B cell (primary cell): Measurements from ENCODE around the gene ITPR3. TPM values are rescaled to one million over a fixed set of nuclear protein-coding genes. Genes with fewer than 3 reads are reported as not detected.

Experiments
- ATAC-seq: fragments of 200-7000 bp; cut with Tn5 transposase; one replicate; pipeline ENCODE4 v1.10.0; 2021; ENCODE audit warnings: low read depth, mild to moderate bottlenecking, moderate number of reproducible peaks, moderate library complexity
- CTCF ChIA-PET: fragments of 350-600 bp; sonication (Branson Sonifier 250); formaldehyde crosslinking; loops from one replicate; lab custom pipeline; 2021; ENCODE audit warnings: antibody characterized with exemption, inconsistent platforms; lab: Charles Lee
- POLR2A ChIA-PET: fragments of 350-600 bp; sonication (Branson Sonifier 250); formaldehyde crosslinking; loops from one replicate; lab custom pipeline; 2021; ENCODE audit warnings: antibody characterized with exemption; lab: Charles Lee
- DNase-seq: peaks from one replicate; pipeline ENCODE4 v3.0.0; 2013
- H2AFZ ChIP-seq: 2 replicates; pipeline ENCODE4 v1.6.1; 2012; ENCODE audit warnings: mild to moderate bottlenecking, low read depth, low read length; ENCODE audit not compliant: insufficient read depth, poor library complexity, severe bottlenecking
- H3K27ac ChIP-seq, 2 donors: 1 replicate in 1 of 2; 2 replicates in 1 of 2; pipeline ENCODE4 v1.5.1; 2012 to 2013; ENCODE audit warnings: low read length in 2 of 2, mild to moderate bottlenecking in 2 of 2, moderate library complexity in 1 of 2
- H3K27me3 ChIP-seq, 4 experiments: fragments of 200-600 bp in 1 of 4; sonication (generic) in 1 of 4; replicated peaks in 1 of 4; 1 replicate in 2 of 4; 2 replicates in 2 of 4; pipeline versions ENCODE4 v1.6.1 to v1.7.0; 2013 to 2016; ENCODE audit warnings: low read length in 3 of 4, mild to moderate bottlenecking in 2 of 4, mixed read lengths in 1 of 4, moderate library complexity in 1 of 4; ENCODE audit not compliant: insufficient read depth in 4 of 4, control insufficient read depth in 3 of 4; ENCODE audit errors: control extremely low read depth in 1 of 4
- H3K36me3 ChIP-seq, 2 experiments: replicated peaks in 1 of 2; 1 replicate in 1 of 2; 2 replicates in 1 of 2; pipeline versions ENCODE4 v1.6.1 to v1.7.1; 2013; ENCODE audit warnings: low read length in 1 of 2; ENCODE audit not compliant: insufficient read depth in 2 of 2, control insufficient read depth in 1 of 2; ENCODE audit errors: control extremely low read depth in 1 of 2, extremely low read depth in 1 of 2
- H3K4me1 ChIP-seq, 2 donors: fragments of 200-600 bp in 1 of 2; sonication (generic) in 1 of 2; 1 replicate in 1 of 2; 2 replicates in 1 of 2; pipeline versions ENCODE4 v1.5.1 to v1.6.1; 2013 to 2017; ENCODE audit warnings: low read length in 2 of 2; ENCODE audit not compliant: control insufficient read depth in 2 of 2, insufficient read depth in 2 of 2
- H3K4me2 ChIP-seq: replicated peaks from 2 replicates; pipeline ENCODE3; 2012; ENCODE audit warnings: mild to moderate bottlenecking, low read depth, low read length; ENCODE audit not compliant: poor library complexity, severe bottlenecking
- H3K4me3 ChIP-seq, 5 experiments: fragments of 200-600 bp in 1 of 5; sonication (generic) in 1 of 5; 1 replicate in 3 of 5; 2 replicates in 2 of 5; pipeline versions ENCODE4 v1.5.1 to v1.7.0; 2011 to 2016; ENCODE audit warnings: low read length in 4 of 5, mild to moderate bottlenecking in 4 of 5, low read depth in 2 of 5, control low read depth in 1 of 5, moderate library complexity in 1 of 5; ENCODE audit not compliant: insufficient read depth in 1 of 5; ENCODE audit errors: control extremely low read depth in 1 of 5, extremely low read depth in 1 of 5
- H3K79me2 ChIP-seq: fragments of 200-600 bp; sonication (generic); one replicate; pipeline ENCODE4 v1.6.0; 2016; ENCODE audit warnings: low read length; ENCODE audit not compliant: control insufficient read depth, insufficient read depth
- H3K9ac ChIP-seq: fragments of 200-600 bp; sonication (generic); 2 replicates; pipeline ENCODE4 v1.6.1; 2017; ENCODE audit warnings: mild to moderate bottlenecking, low read length, moderate library complexity
- H3K9me3 ChIP-seq, 3 donors: one replicate each; pipeline versions ENCODE4 v1.6.1 to v1.7.1; 2013; ENCODE audit warnings: low read length in 2 of 3; ENCODE audit not compliant: control insufficient read depth in 2 of 3, insufficient read depth in 1 of 3; ENCODE audit errors: control extremely low read depth in 1 of 3
- H4K20me1 ChIP-seq: 2 replicates; pipeline ENCODE4 v1.6.0; 2012; ENCODE audit warnings: mild to moderate bottlenecking, low read length; ENCODE audit not compliant: insufficient read depth, control insufficient read depth, poor library complexity, severe bottlenecking
- H3K27ac Mint-ChIP-seq: one replicate; pipeline ENCODE4 v1.8.0; 2021; ENCODE audit warnings: mixed read lengths
- H3K27me3 Mint-ChIP-seq: one replicate; pipeline ENCODE4 v1.8.0; 2021; ENCODE audit warnings: mixed read lengths
- H3K4me1 Mint-ChIP-seq: one replicate; pipeline ENCODE4 v1.8.0; 2021; ENCODE audit warnings: mixed read lengths
- H3K4me3 Mint-ChIP-seq: one replicate; pipeline ENCODE4 v1.8.0; 2021; ENCODE audit warnings: mixed read lengths
- H3K9me3 Mint-ChIP-seq: one replicate; pipeline ENCODE4 v1.8.0; 2022; ENCODE audit warnings: mixed read lengths; ENCODE audit not compliant: insufficient read depth
- EZH2 ChIP-seq: IDR thresholded peaks from 2 replicates; pipeline ENCODE4 v1.6.1; 2012; ENCODE audit warnings: borderline replicate concordance, low read depth, mild to moderate bottlenecking, moderate library complexity, low read length; ENCODE audit not compliant: insufficient read depth, poor library complexity, severe bottlenecking
- WGBS: methylation state at CpG from one replicate; pipeline ENCODE4 v1.1.5; 2013; ENCODE audit warnings: missing lambda C conversion rate; ENCODE audit not compliant: insufficient coverage; 5-methylcytosine and 5-hydroxymethylcytosine counted together
- intact Hi-C: fragments of 100-400 bp; cut with micrococcal nuclease; formaldehyde crosslinking; loops from one replicate; pipeline ENCODE4 v1.10.0; 2022
- polyA plus RNA-seq: library from polyadenylated mRNA; depleted of rRNA; stranded (reverse); fragments of >200 nt; gene quantifications from 2 replicates; pipeline ENCODE4 v1.2.3, GENCODE V29; 2012
- total RNA-seq, 2 donors: library from RNA; stranded (reverse); fragments of 120-200 nt in 1 of 2; gene quantifications; 1 replicate in 1 of 2; 2 replicates in 1 of 2; pipeline versions ENCODE4 v1.2.3 to v1.2.4, GENCODE V29; 2013 to 2022
- TF ChIP-seq, protein P1 (sequence below): fragments of 200-600 bp; IDR thresholded peaks from one replicate; pipeline ENCODE4 v1.8.0; 2022; ENCODE audit warnings: antibody characterized with exemption, mild to moderate bottlenecking

Gene ITPR3
- total and polyA plus RNA-seq, 2 donors (not counting 1 experiment from before 2014, with no cell fraction given): 61.9 to 67.6 TPM

DNA sequence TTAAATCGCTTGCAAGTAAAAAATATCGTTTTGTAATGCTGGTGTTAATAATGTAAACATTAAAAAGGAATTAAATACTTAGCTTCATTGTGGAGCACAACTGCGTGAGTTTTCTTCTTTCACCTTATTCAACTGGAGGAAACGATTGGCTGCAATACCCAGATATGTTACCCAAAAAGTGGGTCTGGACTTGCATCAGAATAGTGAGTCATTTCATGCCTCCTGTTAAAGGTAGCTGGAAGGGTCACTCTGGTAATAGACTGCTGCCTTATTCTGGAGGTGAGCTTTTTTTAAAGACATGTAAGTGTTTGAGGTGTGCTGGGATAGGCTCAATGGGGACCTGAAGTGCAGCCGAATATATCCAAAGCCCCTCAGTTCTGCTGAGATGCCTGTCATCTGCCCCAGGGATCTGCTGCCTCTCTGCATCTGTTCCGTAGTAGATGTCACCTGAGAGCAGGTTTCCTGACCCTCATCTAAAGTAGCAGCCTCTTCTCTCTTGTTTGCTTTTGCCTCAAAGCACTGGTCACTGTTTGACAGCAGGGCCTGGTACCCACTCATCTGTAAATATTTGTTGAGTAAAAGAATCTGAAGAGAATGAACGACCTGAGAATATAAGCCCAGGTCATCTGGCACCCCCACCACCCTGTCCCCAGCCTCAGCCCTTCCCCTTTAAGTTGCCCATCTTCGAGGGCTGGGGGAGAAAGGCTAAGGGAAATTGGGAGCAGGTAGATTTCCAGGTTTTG lies 95.9 kb downstream of the ITPR3 start:
- no peak for ATAC-seq
- POLR2A ChIA-PET: no interaction called here
- CTCF ChIA-PET: interaction anchor here (0.7 to 4.3 kb wide), 3 partner anchors 26 to 138 kb away, joined by 3 to 23 read pairs (median 4); no protein-coding TSS in a partner anchor

DNA sequence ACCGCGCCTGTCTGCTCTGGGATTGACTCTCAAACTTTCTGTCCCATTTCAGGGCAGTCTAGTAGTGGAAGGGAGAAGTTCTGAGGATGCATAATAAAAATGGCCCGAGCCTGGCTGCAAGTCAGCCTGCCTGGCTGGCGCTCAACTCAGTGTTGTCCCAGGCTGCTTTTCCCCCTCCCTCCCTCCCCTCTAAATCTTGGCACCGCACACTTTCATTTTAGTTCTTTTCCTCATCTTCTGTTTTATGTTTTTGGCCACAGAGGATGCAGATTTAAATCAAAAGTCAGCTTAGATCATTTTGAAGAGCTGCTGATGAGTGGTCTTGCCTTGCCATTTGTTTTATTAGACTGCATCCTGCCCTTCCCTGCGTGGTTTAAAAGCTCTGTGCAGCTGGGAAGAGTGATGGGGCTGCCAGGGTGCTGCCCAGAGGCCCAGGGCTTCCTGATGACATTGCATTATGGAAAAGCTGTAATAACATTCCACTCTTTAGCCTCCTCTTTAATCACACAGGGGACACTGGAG lies 96.9 kb downstream of the ITPR3 start:
- ATAC-seq: no peak
- ChIA-PET POLR2A (no interaction called here), CTCF (interaction anchor here (0.7 kb wide), 1 partner anchor 139 kb away, joined by 4 read pairs; no protein-coding TSS in a partner anchor)
- Mint-ChIP-seq H3K27ac (no peak overlapping the region), H3K27me3 (peaks cover 9% of the 10 kb centered on the region), H3K4me1 (peaks cover 29% of the 10 kb centered on the region), H3K4me3 (no peak overlapping the region), H3K9me3 (no peaks in the 10 kb centered on the region)
- Histone ChIP-seq H3K9ac (no peak overlapping the region), H3K79me2 (no peaks in the 10 kb centered on the region), H3K27me3 (no peaks in the 10 kb centered on the region), H2AFZ (no peak overlapping the region), H3K27ac (no peak overlapping the region), H3K4me2 (no peak overlapping the region), H3K4me3 (no peak overlapping the region), H3K9me3 (no peaks in the 10 kb centered on the region), H3K36me3 (no peaks in the 10 kb centered on the region), H3K4me1 (peaks cover 11 to 21% of the 10 kb centered on the region in 2 donors), H4K20me1 (no peaks in the 10 kb centered on the region)
- DNase-seq: no peak
- TF ChIP-seq EZH2: no peak
- TF ChIP-seq, protein P1, sequence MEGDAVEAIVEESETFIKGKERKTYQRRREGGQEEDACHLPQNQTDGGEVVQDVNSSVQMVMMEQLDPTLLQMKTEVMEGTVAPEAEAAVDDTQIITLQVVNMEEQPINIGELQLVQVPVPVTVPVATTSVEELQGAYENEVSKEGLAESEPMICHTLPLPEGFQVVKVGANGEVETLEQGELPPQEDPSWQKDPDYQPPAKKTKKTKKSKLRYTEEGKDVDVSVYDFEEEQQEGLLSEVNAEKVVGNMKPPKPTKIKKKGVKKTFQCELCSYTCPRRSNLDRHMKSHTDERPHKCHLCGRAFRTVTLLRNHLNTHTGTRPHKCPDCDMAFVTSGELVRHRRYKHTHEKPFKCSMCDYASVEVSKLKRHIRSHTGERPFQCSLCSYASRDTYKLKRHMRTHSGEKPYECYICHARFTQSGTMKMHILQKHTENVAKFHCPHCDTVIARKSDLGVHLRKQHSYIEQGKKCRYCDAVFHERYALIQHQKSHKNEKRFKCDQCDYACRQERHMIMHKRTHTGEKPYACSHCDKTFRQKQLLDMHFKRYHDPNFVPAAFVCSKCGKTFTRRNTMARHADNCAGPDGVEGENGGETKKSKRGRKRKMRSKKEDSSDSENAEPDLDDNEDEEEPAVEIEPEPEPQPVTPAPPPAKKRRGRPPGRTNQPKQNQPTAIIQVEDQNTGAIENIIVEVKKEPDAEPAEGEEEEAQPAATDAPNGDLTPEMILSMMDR: no peak
- intact Hi-C loops: no loop called here
- 100% methylated on average over 2 of the region's 6 CpGs for WGBS

More for the DNA sequence above, 95.9 kb downstream of the ITPR3 start:
- no peaks in the 10 kb centered on the region for H4K20me1 ChIP-seq
- 100% methylated on average over 2 of the region's 8 CpGs for WGBS
- no peak overlapping the region for H3K4me2 ChIP-seq
- peaks cover 12 to 23% of the 10 kb centered on the region in 2 donors for H3K4me1 ChIP-seq
- no peak overlapping the region for H3K27ac Mint-ChIP-seq
- peaks cover 28% of the 10 kb centered on the region for H3K4me1 Mint-ChIP-seq
- TF ChIP-seq EZH2: no peak
- TF ChIP-seq, protein P1: no peak
- no peaks in the 10 kb centered on the region for H3K79me2 ChIP-seq
- no peaks in the 10 kb centered on the region for H3K36me3 ChIP-seq
- no peak overlapping the region for H3K4me3 ChIP-seq
- no peak overlapping the region for H3K4me3 Mint-ChIP-seq
- H2AFZ ChIP-seq: no peak overlapping the region
- no peaks in the 10 kb centered on the region for H3K27me3 ChIP-seq
- no peaks in the 10 kb centered on the region for H3K9me3 Mint-ChIP-seq
- H3K9ac ChIP-seq: no peak overlapping the region
- peaks cover 9% of the 10 kb centered on the region for H3K27me3 Mint-ChIP-seq
- no peak overlapping the region for H3K27ac ChIP-seq
- peaks cover 0 to 4% (median 0%) of the 10 kb centered on the region in 3 donors for H3K9me3 ChIP-seq
- DNase-seq: no peak
- intact Hi-C loops: no loop called here
